ENCODE data around the gene NELFCD.

GRCh38 chr20:58950603-58951002, 30.5 kb upstream of the NELFCD start:
- TF ChIP-seq CTCF (conservative IDR thresholded peaks at IDR 0.05 in 1 of 2, IDR thresholded peaks at IDR 0.05 in 1 of 2; ENCODE audit: low read depth in 1 of 2, low read length in 2 of 2) (no peak), EZH2 (IDR thresholded peaks at IDR 0.05; ENCODE audit: low read length, missing control alignments) (no peak)

Measured in fibroblast of lung (primary cell).